GM12891 (cell line): ENCODE results near the gene ROBO1.

Experiments
- PAX5 ChIP-seq: IDR thresholded peaks from 2 replicates; pipeline ENCODE4 v1.6.1; 2011; ENCODE audit warnings: low read length, moderate library complexity, mild to moderate bottlenecking; ENCODE audit not compliant: insufficient read depth, severe bottlenecking
- POLR2A ChIP-seq: IDR thresholded peaks from 2 replicates; pipeline ENCODE4 v1.6.1; 2011; ENCODE audit warnings: low read depth, low read length, control low read depth
- POLR2AphosphoS5 ChIP-seq: IDR thresholded peaks from 2 replicates; pipeline ENCODE4 v1.6.1; 2011; ENCODE audit warnings: low read depth, low read length, control low read depth
- POU2F2 ChIP-seq: IDR thresholded peaks from 2 replicates; pipeline ENCODE4 v1.6.1; 2011; ENCODE audit warnings: low read depth, mild to moderate bottlenecking, control low read depth, low read length, moderate library complexity
- TAF1 ChIP-seq: IDR thresholded peaks from 2 replicates; pipeline ENCODE4 v1.6.1; 2011; ENCODE audit warnings: low read depth, low read length, control low read depth

DNA sequence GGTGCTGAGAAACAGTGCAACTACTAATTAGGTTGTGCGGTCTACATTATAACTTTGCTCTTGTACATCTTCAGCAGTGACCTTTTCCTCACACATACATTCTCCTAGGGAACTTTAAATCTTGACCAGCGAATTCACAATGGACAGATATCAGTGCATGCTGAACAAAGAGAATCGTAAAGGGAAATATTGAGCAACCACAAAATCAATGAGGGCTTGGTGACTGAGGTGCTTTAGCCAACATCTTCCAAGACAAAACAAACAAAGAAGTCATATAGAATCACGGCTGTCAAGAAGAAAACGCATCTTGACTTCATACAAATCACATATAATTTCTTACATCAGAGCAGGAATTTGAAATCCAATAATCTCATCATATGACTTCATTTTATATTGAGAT, 1022.0 kb downstream of the ROBO1 start:
- TF ChIP-seq POLR2A: no peak
- TF ChIP-seq TAF1: no peak
- TF ChIP-seq POLR2AphosphoS5: no peak
- no peak for TF ChIP-seq POU2F2
- TF ChIP-seq PAX5: no peak
